A673 (cell line): ENCODE results near the gene NAV2. TPM values are rescaled to one million over a fixed set of nuclear protein-coding genes. Genes with fewer than 3 reads are reported as not detected.

Source experiments
- BruUV-seq: library from RNA; stranded (reverse); fragments of 400-500 nt; replicated peaks from 2 replicates; lab custom pipeline; 2021; lab: Mats Ljungman, UMichigan
- CTCF ChIA-PET: fragments of 300-600 bp; sonication (Branson Sonifier 250); formaldehyde crosslinking; loops from one replicate; lab custom pipeline; 2022; ENCODE audit warnings: antibody characterized with exemption; lab: Charles Lee
- POLR2A ChIA-PET: fragments of 300-600 bp; sonication (Branson Sonifier 250); formaldehyde crosslinking; loops from one replicate; lab custom pipeline; 2022; ENCODE audit warnings: antibody characterized with exemption; ENCODE audit not compliant: low non-redundant PET; lab: Charles Lee
- DNase-seq: peaks from one replicate; pipeline ENCODE4 v3.0.0-alpha.2; 2015; ENCODE audit warnings: low spot score
- H3K27ac ChIP-seq: fragments of 200-600 bp; sonication (generic); 2 replicates; pipeline ENCODE4 v1.5.1; 2016; ENCODE audit warnings: mixed run types, low read depth, mild to moderate bottlenecking, mixed read lengths, antibody characterized with exemption, low read length; ENCODE audit not compliant: poor library complexity, severe bottlenecking
- H3K27me3 ChIP-seq: fragments of 200-600 bp; sonication (generic); replicated peaks from 2 replicates; pipeline ENCODE4 v1.6.1; 2017; ENCODE audit warnings: mixed run types, low read depth, mild to moderate bottlenecking, mixed read lengths, antibody characterized with exemption, low read length; ENCODE audit not compliant: insufficient read depth, poor library complexity
- H3K36me3 ChIP-seq: fragments of 200-600 bp; sonication (generic); 2 replicates; pipeline ENCODE4 v1.6.1; 2016; ENCODE audit warnings: mixed run types, mild to moderate bottlenecking, mixed read lengths, antibody characterized with exemption, low read length; ENCODE audit not compliant: insufficient read depth, poor library complexity, severe bottlenecking
- H3K4me1 ChIP-seq: fragments of 200-600 bp; sonication (generic); 2 replicates; pipeline ENCODE4 v1.6.1; 2017; ENCODE audit warnings: mixed run types, mild to moderate bottlenecking, mixed read lengths, antibody characterized with exemption, low read length; ENCODE audit not compliant: insufficient read depth, poor library complexity, severe bottlenecking
- H3K4me3 ChIP-seq: fragments of 200-600 bp; sonication (generic); 2 replicates; pipeline ENCODE4 v1.5.1; 2016; ENCODE audit warnings: low read depth, mixed run types, mild to moderate bottlenecking, mixed read lengths, low read length; ENCODE audit not compliant: poor library complexity, severe bottlenecking
- H3K9me3 ChIP-seq: fragments of 200-600 bp; sonication (generic); 2 replicates; pipeline ENCODE4 v1.6.1; 2016; ENCODE audit warnings: mixed run types, low read depth, mild to moderate bottlenecking, mixed read lengths, antibody characterized with exemption, low read length; ENCODE audit not compliant: poor library complexity, severe bottlenecking
- CTCF ChIP-seq: fragments of 300-800, 200-600 bp; sonication (generic); conservative IDR thresholded peaks from 2 replicates; pipeline ENCODE4 v1.5.1; 2017; ENCODE audit warnings: low read depth, mild to moderate bottlenecking, antibody characterized with exemption, low read length, moderate library complexity, mixed read lengths
- EZH2 ChIP-seq: fragments of 200-600 bp; sonication (generic); IDR thresholded peaks from 2 replicates; pipeline ENCODE4 v1.6.1; 2017; ENCODE audit warnings: borderline replicate concordance, low read depth, mild to moderate bottlenecking, mixed read lengths, antibody characterized with exemption, low read length; ENCODE audit not compliant: poor library complexity, severe bottlenecking
- intact Hi-C: fragments of 100-400 bp; cut with micrococcal nuclease; formaldehyde crosslinking; loops from one replicate; pipeline ENCODE4 v1.10.0; 2022; ENCODE audit not compliant: unreplicated experiment
- total RNA-seq: library from RNA; stranded (reverse); gene quantifications from 2 replicates; pipeline ENCODE4 v1.2.3, GENCODE V29; 2021

The NAV2 gene
- total RNA-seq, 1 experiment from 2014 or later = not detected

- intact Hi-C loops = no loop called here
- no peaks in the 10 kb centered on the region for H3K9me3 ChIP-seq
- CTCF ChIA-PET = no interaction called here
These were observed 98.2 kb downstream of the NAV2 start for GRCh38 chr11:19810852-19811251.

GRCh38 chr11:19811380-19811779 is 98.7 kb downstream of the NAV2 start:
- intact Hi-C loops = no loop called here
- H3K36me3 ChIP-seq = no peaks in the 10 kb centered on the region
- peak; percentile 7 for DNase-seq
- TF ChIP-seq CTCF (no peak), EZH2 (no peak)
- POLR2A ChIA-PET = no interaction called here
- H3K9me3 ChIP-seq = no peaks in the 10 kb centered on the region
- H3K27ac ChIP-seq = no peak overlapping the region
- H3K4me1 ChIP-seq = no peaks in the 10 kb centered on the region
- CTCF ChIA-PET = no interaction called here
- no TSS peak for BruUV-seq
- no peak overlapping the region for H3K4me3 ChIP-seq
- no peaks in the 10 kb centered on the region for H3K27me3 ChIP-seq

More at GRCh38 chr11:19810852-19811251, 98.2 kb downstream of the NAV2 start:
- H3K4me3 ChIP-seq = no peak overlapping the region
- H3K36me3 ChIP-seq = no peaks in the 10 kb centered on the region
- BruUV-seq = no TSS peak
- DNase-seq = no peak
- POLR2A ChIA-PET = no interaction called here
- TF ChIP-seq CTCF (no peak), EZH2 (no peak)
- H3K4me1 ChIP-seq = no peaks in the 10 kb centered on the region
- H3K27ac ChIP-seq = no peak overlapping the region
- H3K27me3 ChIP-seq = no peaks in the 10 kb centered on the region

- no TSS peak for BruUV-seq
- no peak for DNase-seq
- H3K9me3 ChIP-seq = no peaks in the 10 kb centered on the region
- H3K27ac ChIP-seq = no peak overlapping the region
- CTCF ChIA-PET = no interaction called here
- no peaks in the 10 kb centered on the region for H3K4me1 ChIP-seq
- intact Hi-C loops = no loop called here
- no peak for TF ChIP-seq EZH2
- no peak for TF ChIP-seq CTCF
- no peaks in the 10 kb centered on the region for H3K36me3 ChIP-seq
- no peaks in the 10 kb centered on the region for H3K27me3 ChIP-seq
- no peak overlapping the region for H3K4me3 ChIP-seq
- POLR2A ChIA-PET = no interaction called here
These were observed 99.5 kb downstream of the NAV2 start for GRCh38 chr11:19812096-19812495.
